ENCODE results near the gene ARID1B.

ARID1B gene

GRCh38 chr6:156925718-156926607 lies 148.8 kb downstream of the ARID1B start:
- TF ChIP-seq POLR2AphosphoS5 (IDR thresholded peaks at IDR 0.05; ENCODE audit: low read depth, low read length) (no peak), REST (IDR thresholded peaks at IDR 0.05; ENCODE audit: insufficient read depth in 1 of 2, low read depth in 2 of 2, low read length in 2 of 2) (no peak), FOXP2 (optimal IDR thresholded peaks at IDR 0.05; ENCODE audit: borderline replicate concordance, extremely low read depth, extremely low read length, insufficient read depth) (no peak), SIN3A (IDR thresholded peaks at IDR 0.05; ENCODE audit: borderline replicate concordance, insufficient read depth, low read length) (no peak), TAF1 (IDR thresholded peaks at IDR 0.05; ENCODE audit: borderline replicate concordance, insufficient read depth, low read length) (no peak)

- TF ChIP-seq POLR2AphosphoS5 (IDR thresholded peaks at IDR 0.05; ENCODE audit: low read depth, low read length) (no peak), SIN3A (IDR thresholded peaks at IDR 0.05; ENCODE audit: borderline replicate concordance, insufficient read depth, low read length) (no peak), REST (IDR thresholded peaks at IDR 0.05; ENCODE audit: insufficient read depth in 1 of 2, low read depth in 2 of 2, low read length in 2 of 2) (no peak), FOXP2 (optimal IDR thresholded peaks at IDR 0.05; ENCODE audit: borderline replicate concordance, extremely low read depth, extremely low read length, insufficient read depth) (no peak), TAF1 (IDR thresholded peaks at IDR 0.05; ENCODE audit: borderline replicate concordance, insufficient read depth, low read length) (no peak)
Observed at GRCh38 chr6:156928126-156928525, 150.9 kb downstream of the ARID1B start.

GRCh38 chr6:156928972-156929371 lies 151.8 kb downstream of the ARID1B start:
- TF ChIP-seq POLR2AphosphoS5 (IDR thresholded peaks at IDR 0.05; ENCODE audit: low read depth, low read length) (no peak), FOXP2 (optimal IDR thresholded peaks at IDR 0.05; ENCODE audit: borderline replicate concordance, extremely low read depth, extremely low read length, insufficient read depth) (no peak), SIN3A (IDR thresholded peaks at IDR 0.05; ENCODE audit: borderline replicate concordance, insufficient read depth, low read length) (no peak)

- TF ChIP-seq TAF1 (IDR thresholded peaks at IDR 0.05; ENCODE audit: borderline replicate concordance, insufficient read depth, low read length) (no peak), FOXP2 (optimal IDR thresholded peaks at IDR 0.05; ENCODE audit: borderline replicate concordance, extremely low read depth, extremely low read length, insufficient read depth) (no peak)
Observed at GRCh38 chr6:156931283-156931682, 154.1 kb downstream of the ARID1B start.

GRCh38 chr6:156933201-156934068 lies 156.3 kb downstream of the ARID1B start:
- TF ChIP-seq SIN3A (IDR thresholded peaks at IDR 0.05; ENCODE audit: borderline replicate concordance, insufficient read depth, low read length) (no peak), REST (IDR thresholded peaks at IDR 0.05; ENCODE audit: insufficient read depth in 1 of 2, low read depth in 2 of 2, low read length in 2 of 2) (no peak), FOXP2 (optimal IDR thresholded peaks at IDR 0.05; ENCODE audit: borderline replicate concordance, extremely low read depth, extremely low read length, insufficient read depth) (no peak), POLR2AphosphoS5 (IDR thresholded peaks at IDR 0.05; ENCODE audit: low read depth, low read length) (no peak), TAF1 (IDR thresholded peaks at IDR 0.05; ENCODE audit: borderline replicate concordance, insufficient read depth, low read length) (no peak)
